ENCODE results near the gene AFAP1L2. TPM values are rescaled to one million over a fixed set of nuclear protein-coding genes. Genes with fewer than 3 reads are reported as not detected.

Gene AFAP1L2
- total RNA-seq, 6 experiments from 2014 or later: 0.07 to 0.09 TPM; not detected in 4

DNA sequence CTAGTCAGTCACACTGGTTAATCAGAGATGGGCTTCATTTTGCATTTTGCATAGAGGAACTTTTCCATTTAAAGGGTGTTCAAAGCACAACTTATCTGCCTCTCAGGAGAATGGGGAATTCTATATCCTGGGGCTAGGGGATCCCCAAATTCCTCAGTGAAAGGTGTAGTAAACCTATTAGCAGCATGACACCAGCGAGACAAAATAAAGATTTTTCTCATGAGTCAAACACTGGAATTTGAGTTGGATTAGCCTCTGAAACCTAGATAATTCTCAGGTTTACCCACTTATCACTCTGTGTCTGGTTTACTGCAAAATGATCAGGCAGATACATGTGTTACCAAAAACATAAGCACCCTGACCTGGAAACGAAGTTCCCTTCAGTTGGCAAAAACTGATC lies 2.1 kb downstream of the AFAP1L2 start:
- Mint-ChIP-seq H3K4me3 (no peak overlapping the region), H3K9me3 (no peaks in the 10 kb centered on the region; the same call in 1 of the 2 replicates), H3K36me3 (ENCODE audit: low read depth) (no peaks in the 10 kb centered on the region), H3K4me1 (ENCODE audit: low read depth) (peaks cover 7% of the 10 kb centered on the region), H3K27me3 (ENCODE audit: insufficient read depth) (peaks cover 57% of the 10 kb centered on the region), H3K27ac (no peak overlapping the region)
- DNase-seq: no peak
- TF ChIP-seq, protein P1, sequence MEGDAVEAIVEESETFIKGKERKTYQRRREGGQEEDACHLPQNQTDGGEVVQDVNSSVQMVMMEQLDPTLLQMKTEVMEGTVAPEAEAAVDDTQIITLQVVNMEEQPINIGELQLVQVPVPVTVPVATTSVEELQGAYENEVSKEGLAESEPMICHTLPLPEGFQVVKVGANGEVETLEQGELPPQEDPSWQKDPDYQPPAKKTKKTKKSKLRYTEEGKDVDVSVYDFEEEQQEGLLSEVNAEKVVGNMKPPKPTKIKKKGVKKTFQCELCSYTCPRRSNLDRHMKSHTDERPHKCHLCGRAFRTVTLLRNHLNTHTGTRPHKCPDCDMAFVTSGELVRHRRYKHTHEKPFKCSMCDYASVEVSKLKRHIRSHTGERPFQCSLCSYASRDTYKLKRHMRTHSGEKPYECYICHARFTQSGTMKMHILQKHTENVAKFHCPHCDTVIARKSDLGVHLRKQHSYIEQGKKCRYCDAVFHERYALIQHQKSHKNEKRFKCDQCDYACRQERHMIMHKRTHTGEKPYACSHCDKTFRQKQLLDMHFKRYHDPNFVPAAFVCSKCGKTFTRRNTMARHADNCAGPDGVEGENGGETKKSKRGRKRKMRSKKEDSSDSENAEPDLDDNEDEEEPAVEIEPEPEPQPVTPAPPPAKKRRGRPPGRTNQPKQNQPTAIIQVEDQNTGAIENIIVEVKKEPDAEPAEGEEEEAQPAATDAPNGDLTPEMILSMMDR (IDR thresholded peaks at IDR 0.05): no peak

DNA sequence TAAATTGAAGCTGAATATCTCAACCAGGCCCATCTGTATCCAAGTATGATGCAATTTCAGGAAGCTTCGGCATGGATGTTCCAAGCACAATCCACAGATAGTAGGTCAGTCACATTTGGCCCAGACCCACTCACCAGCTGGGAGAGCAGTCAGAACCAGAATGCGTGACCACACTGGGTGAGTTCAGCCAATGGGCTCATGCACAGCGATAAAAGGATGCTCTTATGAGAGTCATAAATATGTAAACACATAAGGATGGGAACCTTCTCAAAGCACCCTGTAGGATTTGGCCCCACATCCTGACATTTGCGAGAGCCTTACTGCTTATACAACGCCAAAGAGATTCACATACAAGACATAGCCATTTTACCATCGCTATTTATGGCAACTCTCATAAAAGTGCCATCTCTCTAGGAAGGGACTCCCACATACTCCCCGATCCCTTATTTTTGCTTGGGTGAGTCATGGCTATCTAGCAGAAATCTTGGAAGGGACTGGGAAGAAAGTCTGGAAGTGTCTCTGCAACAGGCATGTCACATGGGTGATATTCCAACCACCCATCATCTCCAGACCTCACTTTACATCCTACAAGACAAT lies 3.0 kb downstream of the AFAP1L2 start:
- no peaks in the 10 kb centered on the region; the same call in 1 of the 2 replicates for H3K9me3 Mint-ChIP-seq
- H3K4me3 Mint-ChIP-seq: no peak overlapping the region
- H3K36me3 Mint-ChIP-seq (ENCODE audit: low read depth): no peaks in the 10 kb centered on the region
- H3K27me3 Mint-ChIP-seq (ENCODE audit: insufficient read depth): peaks cover 57% of the 10 kb centered on the region
- peaks cover 7% of the 10 kb centered on the region for H3K4me1 Mint-ChIP-seq (ENCODE audit: low read depth)
- no peak overlapping the region for H3K27ac Mint-ChIP-seq
- TF ChIP-seq, protein P1 (IDR thresholded peaks at IDR 0.05): no peak
- DNase-seq: peak; percentile 54

DNA sequence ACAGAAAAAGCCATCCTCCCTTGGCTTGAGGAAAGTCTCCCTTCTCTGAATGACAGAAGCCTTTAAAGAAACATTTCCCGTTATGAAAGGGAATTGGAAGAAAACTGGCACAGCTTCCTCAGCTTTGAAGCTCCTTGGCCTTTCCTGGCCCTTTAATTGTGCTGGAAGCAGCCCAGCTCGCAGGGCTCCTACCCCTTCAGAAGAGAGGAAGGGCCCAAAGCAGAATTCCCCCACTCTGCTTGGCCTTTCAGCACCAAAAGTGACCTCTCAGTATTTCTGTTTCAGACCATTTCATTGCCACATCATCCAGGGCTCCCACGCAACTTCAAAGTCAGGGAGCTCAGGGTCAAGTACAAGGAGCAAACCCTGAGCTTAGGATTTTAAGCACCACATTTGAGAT lies 4.2 kb downstream of the AFAP1L2 start:
- no peak overlapping the region for H3K4me3 Mint-ChIP-seq

DNA sequence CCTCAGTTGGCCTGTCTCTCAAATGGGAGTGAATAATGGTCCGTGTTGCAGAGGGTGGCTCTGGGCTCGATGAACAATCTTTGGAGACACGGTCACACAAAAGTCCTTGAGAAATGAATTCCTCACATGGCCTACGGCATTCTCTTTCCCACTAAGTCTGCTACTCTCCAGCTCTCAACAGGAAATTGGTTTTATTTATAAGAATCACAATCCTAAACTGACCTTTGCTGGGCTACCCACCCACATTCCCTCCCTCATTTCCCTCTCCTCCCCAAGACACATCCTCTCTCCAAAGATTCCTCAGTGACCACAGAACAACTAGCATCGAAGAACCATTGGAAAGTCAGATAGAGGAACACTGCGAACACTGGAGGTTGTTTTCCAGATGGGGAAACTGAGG lies 4.7 kb downstream of the AFAP1L2 start:
- H3K4me1 Mint-ChIP-seq (ENCODE audit: low read depth): peaks cover 7% of the 10 kb centered on the region
- TF ChIP-seq, protein P1 (IDR thresholded peaks at IDR 0.05): no peak
- no peak overlapping the region for H3K27ac Mint-ChIP-seq
- peaks cover 50% of the 10 kb centered on the region for H3K27me3 Mint-ChIP-seq (ENCODE audit: insufficient read depth)
- H3K4me3 Mint-ChIP-seq: no peak overlapping the region
- H3K36me3 Mint-ChIP-seq (ENCODE audit: low read depth): no peaks in the 10 kb centered on the region
- no peak for DNase-seq
- no peaks in the 10 kb centered on the region for H3K9me3 Mint-ChIP-seq

More for the DNA sequence above, 4.2 kb downstream of the AFAP1L2 start:
- H3K9me3 Mint-ChIP-seq: no peaks in the 10 kb centered on the region
- H3K36me3 Mint-ChIP-seq (ENCODE audit: low read depth): no peaks in the 10 kb centered on the region
- no peak for DNase-seq
- H3K27ac Mint-ChIP-seq: no peak overlapping the region
- TF ChIP-seq, protein P1 (IDR thresholded peaks at IDR 0.05): no peak
- peaks cover 49% of the 10 kb centered on the region for H3K27me3 Mint-ChIP-seq (ENCODE audit: insufficient read depth)
- H3K4me1 Mint-ChIP-seq (ENCODE audit: low read depth): peaks cover 7% of the 10 kb centered on the region

DNA sequence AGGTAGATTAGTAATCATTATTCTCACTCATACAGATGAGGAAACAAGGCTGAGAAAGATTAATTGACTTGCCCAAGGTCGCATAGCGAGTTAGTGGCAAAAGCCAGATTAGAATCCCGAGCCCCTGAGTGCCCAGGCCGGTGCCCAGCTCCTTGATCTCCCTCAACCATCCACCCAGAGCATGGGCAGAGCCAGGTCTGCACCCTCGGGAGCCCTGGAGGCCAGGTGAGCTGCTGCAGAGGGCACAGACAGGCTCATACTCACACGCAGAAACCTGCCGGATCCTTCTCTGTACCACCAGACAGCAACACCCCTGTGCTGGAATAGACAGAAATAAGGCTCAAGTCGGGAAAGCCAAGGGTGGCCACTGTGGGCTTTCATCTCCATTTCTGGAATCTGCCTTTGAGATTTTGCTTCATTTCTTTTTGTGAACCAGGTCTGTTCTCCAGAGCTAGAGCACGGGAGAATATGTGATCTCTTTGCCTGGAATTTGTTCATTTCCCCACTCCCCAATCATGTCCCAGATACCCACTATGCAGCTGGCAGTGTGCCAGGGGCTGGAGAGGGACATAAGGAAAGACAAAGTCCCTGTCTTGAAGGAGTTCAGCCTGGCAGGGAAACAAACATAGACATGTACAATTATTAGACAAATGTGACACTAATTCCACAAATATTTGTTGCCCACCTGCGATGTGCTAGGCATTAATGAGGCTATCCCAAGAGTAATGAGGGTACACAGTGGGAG lies 5.5 kb downstream of the AFAP1L2 start:
- TF ChIP-seq, protein P1 (IDR thresholded peaks at IDR 0.05): no peak
- H3K36me3 Mint-ChIP-seq (ENCODE audit: low read depth): no peaks in the 10 kb centered on the region
- H3K27ac Mint-ChIP-seq: no peak overlapping the region
- no peaks in the 10 kb centered on the region for H3K9me3 Mint-ChIP-seq
- peaks cover 52% of the 10 kb centered on the region for H3K27me3 Mint-ChIP-seq (ENCODE audit: insufficient read depth)
- DNase-seq: no peak
- peaks cover 7% of the 10 kb centered on the region for H3K4me1 Mint-ChIP-seq (ENCODE audit: low read depth)
- no peak overlapping the region for H3K4me3 Mint-ChIP-seq

Data from HFFc6 (cell line).